ENCODE measurements around the gene MTM1. TPM values are rescaled to one million over a fixed set of nuclear protein-coding genes. Genes with fewer than 3 reads are reported as not detected.

MTM1 gene
- polyA plus RNA-seq, 3 donors: 6.5 to 23.4 (median 17.0) TPM

DNA sequence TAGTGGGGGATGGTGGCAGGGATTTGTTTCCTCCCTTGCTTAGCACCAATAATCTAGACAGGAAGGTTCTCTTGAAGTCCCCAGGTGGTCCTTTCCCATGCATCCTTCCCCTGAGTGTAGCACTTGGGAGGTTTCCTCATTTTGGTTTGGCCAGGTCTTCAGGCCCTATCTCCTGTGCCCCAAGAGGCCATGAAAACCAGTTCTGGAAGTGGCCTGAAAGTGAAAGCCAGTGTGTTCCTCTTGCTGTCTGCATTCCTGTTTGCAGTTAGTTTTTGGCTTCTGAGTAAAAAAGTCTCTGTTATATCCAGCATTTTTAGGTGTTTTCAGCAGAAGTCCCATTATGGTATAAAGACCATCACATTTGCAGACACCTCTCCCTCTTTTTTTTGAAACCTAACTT, 59.5 kb downstream of the MTM1 start:
- Histone ChIP-seq H3K27ac (ENCODE audit: low read depth in 1 of 2, low read length in 2 of 2) (no peak overlapping the region), H3K4me2 (replicated peaks; ENCODE audit: extremely low read depth, low read length, poor library complexity, severe bottlenecking) (no peak overlapping the region), H3K36me3 (replicated peaks in 1 of 2; ENCODE audit: control insufficient read depth in 1 of 2, insufficient read depth in 2 of 2, low read length in 2 of 2) (peaks cover 55 to 96% of the 10 kb centered on the region in 2 donors), H3K27me3 (ENCODE audit: control insufficient read depth in 2 of 2, insufficient read depth in 2 of 2, low read length in 2 of 2) (no peaks in the 10 kb centered on the region), H3K79me2 (ENCODE audit: insufficient read depth, low read length) (no peaks in the 10 kb centered on the region), H3K9me3 (replicated peaks in 1 of 2; ENCODE audit: control insufficient read depth in 1 of 2, insufficient read depth in 1 of 2, low read length in 2 of 2) (no peaks in the 10 kb centered on the region), H2AFZ (ENCODE audit: insufficient read depth, low read depth, low read length, poor library complexity, severe bottlenecking) (no peak overlapping the region), H4K20me1 (ENCODE audit: insufficient read depth, low read length) (peaks cover 11% of the 10 kb centered on the region), H3K4me3 (replicated peaks in 1 of 3; ENCODE audit: low read depth in 2 of 3, low read length in 3 of 3) (no peak overlapping the region), H3K9ac (ENCODE audit: insufficient read depth, low read length, poor library complexity, severe bottlenecking) (no peak overlapping the region), H3K4me1 (ENCODE audit: control insufficient read depth in 1 of 2, insufficient read depth in 2 of 2, low read length in 2 of 2) (no peaks in the 10 kb centered on the region)
- Mint-ChIP-seq H3K27ac (peak overlapping the region in 2 of 7 donors; percentile 16 to 44), H3K4me3 (no peak overlapping the region), H3K36me3 (peaks cover 51 to 66% of the 10 kb centered on the region in 2 donors), H3K9me3 (no peaks in the 10 kb centered on the region), H3K27me3 (ENCODE audit: low read depth in 3 of 3) (peaks cover 0 to 6% (median 0%) of the 10 kb centered on the region in 3 donors), H3K4me1 (no peaks in the 10 kb centered on the region)
- intact Hi-C loops (cut with micrococcal nuclease): no loop called here
- DNase-seq: no peak
- no peak for TF ChIP-seq CTCF (IDR thresholded peaks at IDR 0.05)

- no CpG with 5 or more reads among the region's 3 CpGs for WGBS (ENCODE audit: insufficient coverage)
- Histone ChIP-seq H3K27me3 (ENCODE audit: control insufficient read depth in 2 of 2, insufficient read depth in 2 of 2, low read length in 2 of 2) (no peaks in the 10 kb centered on the region), H3K4me3 (replicated peaks in 1 of 3; ENCODE audit: low read depth in 2 of 3, low read length in 3 of 3) (no peak overlapping the region), H4K20me1 (ENCODE audit: insufficient read depth, low read length) (no peaks in the 10 kb centered on the region), H3K4me1 (ENCODE audit: control insufficient read depth in 1 of 2, insufficient read depth in 2 of 2, low read length in 2 of 2) (no peaks in the 10 kb centered on the region), H3K27ac (ENCODE audit: low read depth in 1 of 2, low read length in 2 of 2) (no peak overlapping the region), H2AFZ (ENCODE audit: insufficient read depth, low read depth, low read length, poor library complexity, severe bottlenecking) (no peak overlapping the region), H3K79me2 (ENCODE audit: insufficient read depth, low read length) (no peaks in the 10 kb centered on the region), H3K9me3 (replicated peaks in 1 of 2; ENCODE audit: control insufficient read depth in 1 of 2, insufficient read depth in 1 of 2, low read length in 2 of 2) (no peaks in the 10 kb centered on the region), H3K9ac (ENCODE audit: insufficient read depth, low read length, poor library complexity, severe bottlenecking) (no peak overlapping the region), H3K4me2 (replicated peaks; ENCODE audit: extremely low read depth, low read length, poor library complexity, severe bottlenecking) (no peak overlapping the region), H3K36me3 (replicated peaks in 1 of 2; ENCODE audit: control insufficient read depth in 1 of 2, insufficient read depth in 2 of 2, low read length in 2 of 2) (peaks cover 43 to 75% of the 10 kb centered on the region in 2 donors)
- Mint-ChIP-seq H3K4me1 (no peaks in the 10 kb centered on the region), H3K27me3 (ENCODE audit: low read depth in 3 of 3) (peaks cover 0 to 4% (median 0%) of the 10 kb centered on the region in 3 donors), H3K4me3 (no peak overlapping the region), H3K36me3 (peaks cover 54 to 56% of the 10 kb centered on the region in 2 donors), H3K9me3 (no peaks in the 10 kb centered on the region), H3K27ac (peak overlapping the region in 1 of 7 donors; percentile 42)
- no peak for TF ChIP-seq CTCF (IDR thresholded peaks at IDR 0.05)
- intact Hi-C loops (cut with micrococcal nuclease): no loop called here
- peak in 2 of 3 donors; percentile 9 to 35 for DNase-seq
Measured at GRCh38 chrX:150635952-150636351, 67.5 kb downstream of the MTM1 start.

All from CD14-positive monocyte (primary cell).